NOMO-1 treated with dmso at 0.1 percent for 144 hours (cell line): ENCODE measurements around the gene FBLN2.

Experiments
- DNase-seq: peaks from one replicate; lab custom pipeline; 2025; ENCODE audit not compliant: unreplicated experiment; lab: John Stamatoyannopoulos, UW

FBLN2 gene

GRCh38 chr3:13656584-13657301 is 107.8 kb downstream of the FBLN2 start:
- no peak for DNase-seq

- peak; percentile 27 for DNase-seq
Observed at GRCh38 chr3:13657660-13658435, 108.9 kb downstream of the FBLN2 start.

GRCh38 chr3:13658681-13659080 is 109.8 kb downstream of the FBLN2 start:
- no peak for DNase-seq

GRCh38 chr3:13659221-13659969 is 110.5 kb downstream of the FBLN2 start:
- DNase-seq = no peak

- no peak for DNase-seq
Observed at GRCh38 chr3:13660042-13660874, 111.3 kb downstream of the FBLN2 start.

GRCh38 chr3:13661121-13661520 is 112.2 kb downstream of the FBLN2 start:
- no peak for DNase-seq

GRCh38 chr3:13662238-13662847 is 113.4 kb downstream of the FBLN2 start:
- DNase-seq = no peak

- DNase-seq = no peak
Observed at GRCh38 chr3:13663781-13664535, 115.0 kb downstream of the FBLN2 start.

GRCh38 chr3:13665582-13666226 is 116.8 kb downstream of the FBLN2 start:
- no peak for DNase-seq

GRCh38 chr3:13666227-13666619 is 117.3 kb downstream of the FBLN2 start:
- DNase-seq = no peak

- no peak for DNase-seq
Observed at GRCh38 chr3:13666781-13667709, 118.1 kb downstream of the FBLN2 start.

- DNase-seq = no peak
Observed at GRCh38 chr3:13668136-13668535, 119.2 kb downstream of the FBLN2 start.

- DNase-seq = no peak
Observed at GRCh38 chr3:13669457-13669856, 120.5 kb downstream of the FBLN2 start.

- no peak for DNase-seq
Observed at GRCh38 chr3:13670292-13670691, 121.4 kb downstream of the FBLN2 start.

GRCh38 chr3:13671482-13672233 is 122.7 kb downstream of the FBLN2 start:
- no peak for DNase-seq

- no peak for DNase-seq
Observed at GRCh38 chr3:13673207-13673606, 124.3 kb downstream of the FBLN2 start.

GRCh38 chr3:13674538-13675185 is 125.7 kb downstream of the FBLN2 start:
- DNase-seq = no peak
